SK-N-SH (cell line): Measurements from ENCODE around the gene DNAAF9. TPM values are rescaled to one million over a fixed set of nuclear protein-coding genes. Genes with fewer than 3 reads are reported as not detected.

Source experiments
- CTCF ChIA-PET: fragments of 300-600, 350-600 bp; formaldehyde crosslinking; extraction: SDS; loops from one replicate; lab custom pipeline; 2021; lab: Yijun Ruan, JAX
- POLR2A ChIA-PET: fragments of 350-600 bp; sonication (Branson Sonifier 250); formaldehyde crosslinking; extraction: SDS; loops from one replicate; lab custom pipeline; 2020; ENCODE audit warnings: antibody characterized with exemption, inconsistent platforms; lab: Yijun Ruan, JAX
- DNase-seq: peaks from one replicate; pipeline ENCODE4 v3.0.0; 2012
- H2AFZ ChIP-seq: fragments of 200-600 bp; sonication (generic); 2 replicates; pipeline ENCODE4 v1.8.1; 2016; ENCODE audit warnings: antibody characterized with exemption, mild to moderate bottlenecking, low read depth
- H3F3A ChIP-seq: fragments of 200-600 bp; sonication (generic); replicated peaks from 2 replicates; pipeline ENCODE3; 2016; ENCODE audit warnings: antibody characterized with exemption, mild to moderate bottlenecking; ENCODE audit not compliant: insufficient read depth
- H3K27ac ChIP-seq, 2 experiments: fragments of 200-500 bp in 1 of 2; fragments of 200-600 bp in 1 of 2; sonication (Bioruptor generic) in 1 of 2; sonication (generic), shearing (Covaris generic) in 1 of 2; 2 replicates each; pipeline versions ENCODE4 v1.5.1 to v1.6.1; 2014 to 2016; ENCODE audit warnings: low read depth in 2 of 2, inconsistent platforms in 1 of 2, low read length in 1 of 2, mild to moderate bottlenecking in 1 of 2, mixed read lengths in 1 of 2
- H3K27me3 ChIP-seq: fragments of 200-600 bp; sonication (generic), shearing (Covaris generic); 2 replicates; pipeline ENCODE4 v1.6.1; 2016; ENCODE audit warnings: mixed run types; ENCODE audit not compliant: insufficient read depth
- H3K36me3 ChIP-seq, 2 experiments: fragments of 200-500 bp in 1 of 2; fragments of 200-600 bp in 1 of 2; sonication (Bioruptor generic) in 1 of 2; sonication (generic) in 1 of 2; replicated peaks in 1 of 2; 2 replicates each; pipeline versions ENCODE3 to v1.5.1; 2014 to 2016; ENCODE audit warnings: low read length in 1 of 2, mild to moderate bottlenecking in 1 of 2; ENCODE audit not compliant: insufficient read depth in 2 of 2, control insufficient read depth in 1 of 2
- H3K4me1 ChIP-seq, 2 experiments: fragments of 200-500 bp in 1 of 2; fragments of 200-600 bp in 1 of 2; sonication (Bioruptor generic) in 1 of 2; sonication (generic), shearing (Covaris generic) in 1 of 2; 2 replicates each; pipeline versions ENCODE4 v1.5.1 to v1.6.1; 2014 to 2016; ENCODE audit warnings: low read depth in 1 of 2, low read length in 1 of 2, mixed run types in 1 of 2; ENCODE audit not compliant: insufficient read depth in 2 of 2, control insufficient read depth in 1 of 2
- H3K4me2 ChIP-seq: fragments of 200-600 bp; sonication (generic), shearing (Covaris generic); 2 replicates; pipeline ENCODE4 v1.6.1; 2017; ENCODE audit warnings: mixed run types
- H3K4me3 ChIP-seq, 2 experiments: fragments of 200-500 bp in 1 of 2; fragments of 200-600 bp in 1 of 2; sonication (Bioruptor generic) in 1 of 2; sonication (generic), shearing (Covaris generic) in 1 of 2; 2 replicates each; pipeline versions ENCODE4 v1.5.1 to v1.8.1; 2014 to 2016; ENCODE audit warnings: low read depth in 2 of 2, inconsistent platforms in 1 of 2, low read length in 1 of 2, mild to moderate bottlenecking in 1 of 2, mixed read lengths in 1 of 2, moderate library complexity in 1 of 2
- H3K79me2 ChIP-seq: fragments of 200-600 bp; sonication (generic); 2 replicates; pipeline ENCODE4 v1.8.1; 2017; ENCODE audit warnings: mild to moderate bottlenecking; ENCODE audit not compliant: insufficient read depth
- H3K9ac ChIP-seq: fragments of 200-600 bp; sonication (generic); 2 replicates; pipeline ENCODE4 v1.6.1; 2017; ENCODE audit warnings: mixed run types
- H3K9me2 ChIP-seq: fragments of 200-600 bp; sonication (generic); 2 replicates; pipeline ENCODE4 v1.6.1; 2017; ENCODE audit warnings: mixed run types
- H3K9me3 ChIP-seq: fragments of 200-600 bp; sonication (generic); 2 replicates; pipeline ENCODE4 v1.6.1; 2017; ENCODE audit warnings: mixed run types, mild to moderate bottlenecking, moderate library complexity
- H4K20me1 ChIP-seq: fragments of 200-600 bp; sonication (generic); 2 replicates; pipeline ENCODE4 v1.6.1; 2017; ENCODE audit warnings: mild to moderate bottlenecking, mixed run types; ENCODE audit not compliant: insufficient read depth
- FOXJ3 ChIP-seq: sonication (generic); formaldehyde crosslinking; IDR thresholded peaks from 2 replicates; pipeline ENCODE4 v1.5.1; 2020; ENCODE audit warnings: mild to moderate bottlenecking, missing genetic modification reagents
- MEF2A ChIP-seq: IDR thresholded peaks from 2 replicates; pipeline ENCODE4 v1.4.0; 2012; ENCODE audit warnings: low read depth, borderline replicate concordance
- MXI1 ChIP-seq: IDR thresholded peaks from 2 replicates; pipeline ENCODE4 v1.6.1; 2012; ENCODE audit warnings: mild to moderate bottlenecking, low read depth, low read length, improper control_type of control experiment
- RAD21 ChIP-seq: IDR thresholded peaks from 2 replicates; pipeline ENCODE4 v1.6.1; 2012; ENCODE audit warnings: mild to moderate bottlenecking, low read length
- RCOR1 ChIP-seq: fragments of 150-350 bp; IDR thresholded peaks from 2 replicates; pipeline ENCODE4 v1.6.1; 2017; ENCODE audit warnings: antibody characterized with exemption, low read length
- REST ChIP-seq: IDR thresholded peaks from 2 replicates; pipeline ENCODE4 v1.6.1; 2012; ENCODE audit warnings: mild to moderate bottlenecking, low read depth, low read length, moderate library complexity
- RFX5 ChIP-seq: IDR thresholded peaks from 2 replicates; pipeline ENCODE4 v1.6.1; 2012; ENCODE audit warnings: mild to moderate bottlenecking, improper control_type of control experiment, low read length
- RXRA ChIP-seq: IDR thresholded peaks from 2 replicates; pipeline ENCODE4 v1.4.0; 2012; ENCODE audit warnings: low read depth, mild to moderate bottlenecking, borderline replicate concordance
- SIN3A ChIP-seq: IDR thresholded peaks from 2 replicates; pipeline ENCODE4 v1.6.1; 2012; ENCODE audit warnings: low read depth, mild to moderate bottlenecking, low read length, moderate library complexity, borderline replicate concordance
- SMC3 ChIP-seq: IDR thresholded peaks from 2 replicates; pipeline ENCODE4 v1.6.1; 2012; ENCODE audit warnings: low read depth, low read length, improper control_type of control experiment
- TCF12 ChIP-seq: IDR thresholded peaks from 2 replicates; pipeline ENCODE4 v1.4.0; 2012
- YY1 ChIP-seq: IDR thresholded peaks from 2 replicates; pipeline ENCODE4 v1.4.0; 2012; ENCODE audit warnings: low read depth, mild to moderate bottlenecking
- ZBTB33 ChIP-seq: IDR thresholded peaks from 2 replicates; pipeline ENCODE4 v1.4.0; 2012; ENCODE audit warnings: low read depth, borderline replicate concordance
- WGBS: methylation state at CpG from one replicate; pipeline ENCODE4 v1.1.6; 2017; ENCODE audit warnings: low lambda C conversion rate; 5-methylcytosine and 5-hydroxymethylcytosine counted together
- polyA plus RNA-seq, 3 experiments: library from polyadenylated mRNA; depleted of rRNA; stranded (reverse); fragments of >200 nt; gene quantifications; 2 replicates each; pipeline ENCODE4 v1.2.3, GENCODE V29; 2012

Gene DNAAF9
- polyA plus RNA-seq, 1 of the 3 experiments (the other 2 are of a cell fraction): 5.5 TPM

- Histone ChIP-seq H3K9me2 (no peaks in the 10 kb centered on the region), H3K79me2 (peaks cover 87% of the 10 kb centered on the region), H3F3A (no peaks in the 10 kb centered on the region), H3K4me1 (no peaks in the 10 kb centered on the region), H3K4me3 (no peak overlapping the region), H3K9me3 (no peaks in the 10 kb centered on the region; the same call in 1 of the 2 replicates), H3K4me2 (no peak overlapping the region), H3K36me3 (no peaks in the 10 kb centered on the region), H4K20me1 (peaks cover 44% of the 10 kb centered on the region), H2AFZ (no peak overlapping the region), H3K9ac (no peak overlapping the region), H3K27me3 (no peaks in the 10 kb centered on the region), H3K27ac (no peak overlapping the region)
- CTCF ChIA-PET: no interaction called here
- WGBS: 88% methylated on average over 3 of the region's 3 CpGs
- DNase-seq: no peak
- TF ChIP-seq REST (no peak), YY1 (no peak), SMC3 (no peak), RCOR1 (no peak), TCF12 (no peak), MEF2A (no peak), FOXJ3 (CRISPR knock-in tag) (no peak), RFX5 (no peak), SIN3A (no peak), RAD21 (no peak), ZBTB33 (no peak), MXI1 (no peak), RXRA (no peak)
- POLR2A ChIA-PET: no interaction called here
Measured at GRCh38 chr20:3390759-3391425, 16.6 kb downstream of the DNAAF9 start.
